Activated CD8-positive, alpha-beta T cell treated with anti-CD3 and anti-CD28 coated beads, Interleukin-2, amount 10 ng/mL, durations not matched to agents 7 days and 5 days (primary cell): Measurements from ENCODE around the gene RFK. TPM values are rescaled to one million over a fixed set of nuclear protein-coding genes. Genes with fewer than 3 reads are reported as not detected.

Experiments used
- ATAC-seq: fragments of 150-1000 bp; cut with Tn5 transposase; one replicate; pipeline ENCODE4 v1.10.0; 2021; ENCODE audit warnings: moderate library complexity
- CTCF ChIA-PET: fragments of 350-600 bp; sonication (Branson Sonifier 250); formaldehyde crosslinking; loops from one replicate; lab custom pipeline; 2021; ENCODE audit warnings: antibody characterized with exemption; lab: Charles Lee
- POLR2A ChIA-PET: fragments of 350-600 bp; sonication (Branson Sonifier 250); formaldehyde crosslinking; loops from one replicate; lab custom pipeline; 2021; ENCODE audit warnings: antibody characterized with exemption; lab: Charles Lee
- DNase-seq: peaks from one replicate; pipeline ENCODE4 v3.0.0-alpha.2; 2020
- H3K27ac Mint-ChIP-seq: one replicate; pipeline ENCODE4 v1.8.0; 2021; ENCODE audit warnings: mild to moderate bottlenecking, mixed read lengths
- H3K27me3 Mint-ChIP-seq: one replicate; pipeline ENCODE4 v1.8.0; 2021; ENCODE audit warnings: low read depth, mixed read lengths
- H3K36me3 Mint-ChIP-seq: one replicate; pipeline ENCODE4 v1.8.0; 2021; ENCODE audit warnings: low read depth, mixed read lengths
- H3K4me1 Mint-ChIP-seq: one replicate; pipeline ENCODE4 v1.8.0; 2021; ENCODE audit warnings: low read depth, mixed read lengths
- H3K4me3 Mint-ChIP-seq: one replicate; pipeline ENCODE4 v1.8.0; 2021; ENCODE audit warnings: mild to moderate bottlenecking, mixed read lengths
- H3K9me3 Mint-ChIP-seq: one replicate; pipeline ENCODE4 v1.8.0; 2022; ENCODE audit warnings: mixed read lengths; ENCODE audit not compliant: insufficient read depth
- total RNA-seq, 2 experiments: library from RNA; stranded (reverse); gene quantifications; one replicate each; pipeline ENCODE4 v1.2.3, GENCODE V29; 2021

RFK gene
- total RNA-seq, 2 experiments from 2014 or later, result 18.2 to 21.5 TPM

GRCh38 chr9:76353280-76353679 is 40.9 kb downstream of the RFK start:
- Mint-ChIP-seq H3K4me1 (no peaks in the 10 kb centered on the region), H3K9me3 (no peaks in the 10 kb centered on the region), H3K36me3 (no peaks in the 10 kb centered on the region), H3K27ac (no peak overlapping the region), H3K4me3 (no peak overlapping the region), H3K27me3 (no peaks in the 10 kb centered on the region)
- ATAC-seq (no peak), DNase-seq (no peak)
- ChIA-PET POLR2A (no interaction called here), CTCF (no interaction called here)

GRCh38 chr9:76352026-76352620 is 42.1 kb downstream of the RFK start:
- ATAC-seq, result no peak
- H3K9me3 Mint-ChIP-seq, result no peaks in the 10 kb centered on the region
- DNase-seq, result no peak
- H3K4me3 Mint-ChIP-seq, result no peak overlapping the region
- no peak overlapping the region for H3K27ac Mint-ChIP-seq
- POLR2A ChIA-PET, result no interaction called here
- no peaks in the 10 kb centered on the region for H3K4me1 Mint-ChIP-seq
- CTCF ChIA-PET, result no interaction called here
- no peaks in the 10 kb centered on the region for H3K36me3 Mint-ChIP-seq
- H3K27me3 Mint-ChIP-seq, result no peaks in the 10 kb centered on the region

GRCh38 chr9:76351006-76351405 is 43.2 kb downstream of the RFK start:
- DNase-seq (no peak), ATAC-seq (no peak)
- ChIA-PET POLR2A (interaction anchor here (0.7 kb wide), 1 partner anchor 65 kb away, joined by 3 read pairs; no protein-coding TSS in a partner anchor), CTCF (no interaction called here)
- Mint-ChIP-seq H3K4me1 (no peaks in the 10 kb centered on the region), H3K4me3 (no peak overlapping the region), H3K27ac (no peak overlapping the region), H3K27me3 (no peaks in the 10 kb centered on the region), H3K36me3 (no peaks in the 10 kb centered on the region), H3K9me3 (no peaks in the 10 kb centered on the region)

- Mint-ChIP-seq H3K4me3 (no peak overlapping the region), H3K4me1 (no peaks in the 10 kb centered on the region), H3K36me3 (no peaks in the 10 kb centered on the region), H3K9me3 (no peaks in the 10 kb centered on the region), H3K27ac (no peak overlapping the region), H3K27me3 (no peaks in the 10 kb centered on the region)
- CTCF ChIA-PET, result no interaction called here
- POLR2A ChIA-PET, result no interaction called here
- DNase-seq, result no peak
- no peak for ATAC-seq
Measured at GRCh38 chr9:76349865-76350264, 44.4 kb downstream of the RFK start.

- H3K9me3 Mint-ChIP-seq, result no peaks in the 10 kb centered on the region
- peaks cover 2% of the 10 kb centered on the region for H3K27me3 Mint-ChIP-seq
Measured at GRCh38 chr9:76342858-76343257, 51.4 kb downstream of the RFK start.

GRCh38 chr9:76342201-76342600 is 52.0 kb downstream of the RFK start:
- Mint-ChIP-seq H3K27me3 (peaks cover 2% of the 10 kb centered on the region), H3K4me3 (no peak overlapping the region), H3K36me3 (no peaks in the 10 kb centered on the region), H3K4me1 (no peaks in the 10 kb centered on the region), H3K9me3 (no peaks in the 10 kb centered on the region), H3K27ac (no peak overlapping the region)
- DNase-seq, result no peak
- no peak for ATAC-seq
- ChIA-PET POLR2A (no interaction called here), CTCF (no interaction called here)

More at GRCh38 chr9:76342858-76343257, 51.4 kb downstream of the RFK start:
- ChIA-PET POLR2A (no interaction called here), CTCF (no interaction called here)
- DNase-seq, result no peak
- Mint-ChIP-seq H3K4me3 (no peak overlapping the region), H3K4me1 (no peaks in the 10 kb centered on the region), H3K27ac (no peak overlapping the region), H3K36me3 (no peaks in the 10 kb centered on the region)
- ATAC-seq, result no peak

GRCh38 chr9:76341616-76342015 is 52.6 kb downstream of the RFK start:
- Mint-ChIP-seq H3K27me3 (peaks cover 2% of the 10 kb centered on the region), H3K4me3 (no peak overlapping the region), H3K9me3 (no peaks in the 10 kb centered on the region), H3K27ac (no peak overlapping the region), H3K36me3 (no peaks in the 10 kb centered on the region), H3K4me1 (no peaks in the 10 kb centered on the region)
- ChIA-PET CTCF (no interaction called here), POLR2A (no interaction called here)
- DNase-seq (no peak), ATAC-seq (no peak)

- Mint-ChIP-seq H3K4me1 (no peaks in the 10 kb centered on the region), H3K27me3 (peaks cover 4% of the 10 kb centered on the region), H3K4me3 (no peak overlapping the region), H3K27ac (no peak overlapping the region), H3K9me3 (no peaks in the 10 kb centered on the region), H3K36me3 (no peaks in the 10 kb centered on the region)
- ChIA-PET CTCF (no interaction called here), POLR2A (no interaction called here)
- DNase-seq, result no peak
- no peak for ATAC-seq
Measured at GRCh38 chr9:76338418-76338817, 55.8 kb downstream of the RFK start.

- no peaks in the 10 kb centered on the region for H3K9me3 Mint-ChIP-seq
- no peak overlapping the region for H3K27ac Mint-ChIP-seq
- H3K36me3 Mint-ChIP-seq, result no peaks in the 10 kb centered on the region
- H3K27me3 Mint-ChIP-seq, result peaks cover 6% of the 10 kb centered on the region
- ChIA-PET CTCF (no interaction called here), POLR2A (no interaction called here)
- no peaks in the 10 kb centered on the region for H3K4me1 Mint-ChIP-seq
- DNase-seq, result no peak
- no peak overlapping the region for H3K4me3 Mint-ChIP-seq
- ATAC-seq, result no peak
Measured at GRCh38 chr9:76336027-76336426, 58.2 kb downstream of the RFK start.

Other genes with a start within 250 kb of the RFK start
- gene GCNT1, start 64.8 kb upstream of the RFK start, total RNA-seq, result 1 to 10 TPM; 7.7 to 8.0 TPM